Neural progenitor cell (in vitro differentiated cells): ENCODE results near the gene PCDH1.

Source experiments
- CTCF ChIP-seq: fragments of 200-600 bp; sonication (generic); IDR thresholded peaks from 2 replicates; pipeline ENCODE4 v1.5.1; 2017; ENCODE audit warnings: antibody characterized with exemption, mild to moderate bottlenecking
- EZH2 ChIP-seq: fragments of 200-600 bp; sonication (generic); IDR thresholded peaks from 2 replicates; pipeline ENCODE4 v1.6.1; 2017; ENCODE audit warnings: antibody characterized with exemption, mild to moderate bottlenecking, moderate library complexity
- EZH2phosphoT487 ChIP-seq: fragments of 200-600 bp; sonication (generic); IDR thresholded peaks from 2 replicates; pipeline ENCODE4 v1.6.1; 2017; ENCODE audit warnings: antibody characterized with exemption

GRCh38 chr5:141906972-141907371 lies 28.8 kb upstream of the PCDH1 start:
- TF ChIP-seq CTCF, result no peak
- TF ChIP-seq EZH2phosphoT487, result no peak
- TF ChIP-seq EZH2, result no peak
